Esophagus (tissue), 2 donors: Measurements from ENCODE around the gene GLRX. TPM values are rescaled to one million over a fixed set of nuclear protein-coding genes. Genes with fewer than 3 reads are reported as not detected.
"Not testable (repeated sequence)": the region's sequence is repeated elsewhere in the genome, so short reads cannot be mapped to it uniquely, and the experiment has no call there.

Experiments used
- H3K27ac ChIP-seq, 2 donors: one replicate each; pipeline ENCODE4 v1.5.1; 2013; ENCODE audit warnings: low read depth in 2 of 2, mild to moderate bottlenecking in 2 of 2, inconsistent platforms in 1 of 2, low read length in 1 of 2, moderate library complexity in 1 of 2
- H3K27me3 ChIP-seq, 2 donors: one replicate each; pipeline ENCODE4 v1.6.1; 2013; ENCODE audit warnings: low read length in 2 of 2, control low read depth in 1 of 2, mild to moderate bottlenecking in 1 of 2; ENCODE audit not compliant: insufficient read depth in 2 of 2, control insufficient read depth in 1 of 2
- H3K36me3 ChIP-seq, 2 donors: one replicate each; pipeline ENCODE4 v1.6.1; 2013; ENCODE audit warnings: low read length in 1 of 2; ENCODE audit not compliant: control insufficient read depth in 2 of 2, insufficient read depth in 2 of 2
- H3K4me1 ChIP-seq, 2 donors: one replicate each; pipeline ENCODE4 v1.6.1; 2013; ENCODE audit warnings: low read length in 1 of 2; ENCODE audit not compliant: control insufficient read depth in 2 of 2, insufficient read depth in 2 of 2
- H3K4me3 ChIP-seq, 2 donors: one replicate each; pipeline ENCODE4 v1.5.1; 2013; ENCODE audit warnings: low read length in 2 of 2, mild to moderate bottlenecking in 2 of 2, low read depth in 1 of 2, moderate library complexity in 1 of 2
- H3K9me3 ChIP-seq, 2 donors: one replicate each; pipeline ENCODE4 v1.6.1; 2013; ENCODE audit warnings: mild to moderate bottlenecking in 2 of 2, low read depth in 1 of 2, low read length in 1 of 2, moderate library complexity in 1 of 2; ENCODE audit not compliant: control insufficient read depth in 2 of 2, insufficient read depth in 1 of 2
- WGBS, 2 donors: extraction: QIAGEN DNeasy Blood & Tissue Kit; methylation state at CpG; one replicate each; pipeline ENCODE4 v1.1.7; 2013; 5-methylcytosine and 5-hydroxymethylcytosine counted together
- polyA plus RNA-seq, 2 donors: library from polyadenylated mRNA; stranded (reverse); fragments of 200-250 nt; gene quantifications; one replicate each; pipeline ENCODE4 v1.2.3, GENCODE V29; 2013
- donor health status: healthy with polysubstance abuse.
- donor health status: Bipolar disorder and iron deficiency.

The GLRX gene
- polyA plus RNA-seq, 2 donors, result 5.6 to 11.1 TPM

- H3K27ac ChIP-seq, result peak overlapping the region; percentile 78 to 82
- H3K4me1 ChIP-seq, result peaks cover 2 to 4% of the 10 kb centered on the region in 2 donors
- WGBS, 2 donors, result 1% methylated on average over 19 of the region's 19 CpGs
- no peaks in the 10 kb centered on the region for H3K36me3 ChIP-seq
- no peaks in the 10 kb centered on the region for H3K9me3 ChIP-seq
- no peaks in the 10 kb centered on the region for H3K27me3 ChIP-seq
- peak overlapping the region; percentile 72 to 89 for H3K4me3 ChIP-seq
These were observed 434 bp downstream of the GLRX start for GRCh38 chr5:95822043-95822541.

- peak overlapping the region; percentile 72 to 89 for H3K4me3 ChIP-seq
- H3K27ac ChIP-seq, result peak overlapping the region in 1 of 2 donors; percentile 63
- H3K36me3 ChIP-seq, result no peaks in the 10 kb centered on the region
- H3K9me3 ChIP-seq, result no peaks in the 10 kb centered on the region
- peaks cover 2 to 4% of the 10 kb centered on the region in 2 donors for H3K4me1 ChIP-seq
- no peaks in the 10 kb centered on the region for H3K27me3 ChIP-seq
- 53 to 55% methylated on average over 9 of the region's 9 CpGs for WGBS, 2 donors
These were observed 1.2 kb downstream of the GLRX start for GRCh38 chr5:95821110-95822021.

- no peak overlapping the region for H3K4me3 ChIP-seq
- 71 to 76% methylated on average over 14 of the region's 14 CpGs for WGBS, 2 donors
- H3K36me3 ChIP-seq, result no peaks in the 10 kb centered on the region
- H3K4me1 ChIP-seq, result peaks cover 2 to 4% of the 10 kb centered on the region in 2 donors
- no peaks in the 10 kb centered on the region for H3K9me3 ChIP-seq
- H3K27ac ChIP-seq, result no peak overlapping the region
- no peaks in the 10 kb centered on the region for H3K27me3 ChIP-seq
These were observed 4.1 kb downstream of the GLRX start for GRCh38 chr5:95818181-95819147.

- H3K27me3 ChIP-seq, result no peaks in the 10 kb centered on the region
- no peaks in the 10 kb centered on the region for H3K9me3 ChIP-seq
- peaks cover 0 to 4% of the 10 kb centered on the region in 2 donors for H3K4me1 ChIP-seq
- no peaks in the 10 kb centered on the region for H3K36me3 ChIP-seq
- H3K4me3 ChIP-seq, result no peak overlapping the region
- peak overlapping the region in 1 of 2 donors; percentile 15 for H3K27ac ChIP-seq
- WGBS, 2 donors, result 65 to 75% methylated on average over 12 of the region's 12 CpGs
These were observed 5.1 kb downstream of the GLRX start for GRCh38 chr5:95817430-95817829.

GRCh38 chr5:95816776-95817175, 5.8 kb downstream of the GLRX start:
- WGBS, 2 donors, result 59 to 69% methylated on average over 4 of the region's 4 CpGs
- H3K9me3 ChIP-seq, result no peaks in the 10 kb centered on the region
- H3K4me1 ChIP-seq, result peaks cover 0 to 4% of the 10 kb centered on the region in 2 donors
- H3K27ac ChIP-seq, result no peak overlapping the region
- no peak overlapping the region for H3K4me3 ChIP-seq
- no peaks in the 10 kb centered on the region for H3K27me3 ChIP-seq
- no peaks in the 10 kb centered on the region for H3K36me3 ChIP-seq

- no peaks in the 10 kb centered on the region for H3K9me3 ChIP-seq
- H3K36me3 ChIP-seq, result no peaks in the 10 kb centered on the region
- H3K27ac ChIP-seq, result no peak overlapping the region
- H3K4me3 ChIP-seq, result no peak overlapping the region
- no peaks in the 10 kb centered on the region for H3K27me3 ChIP-seq
- WGBS, 2 donors, result 87 to 91% methylated on average over 8 of the region's 8 CpGs
- peaks cover 0 to 4% of the 10 kb centered on the region in 2 donors for H3K4me1 ChIP-seq
These were observed 6.2 kb downstream of the GLRX start for GRCh38 chr5:95816341-95816740.

GRCh38 chr5:95815155-95815729, 7.3 kb downstream of the GLRX start:
- Histone ChIP-seq H3K27me3 (no peaks in the 10 kb centered on the region), H3K4me1 (peaks cover 0 to 2% of the 10 kb centered on the region in 2 donors), H3K9me3 (no peaks in the 10 kb centered on the region), H3K4me3 (no peak overlapping the region), H3K36me3 (no peaks in the 10 kb centered on the region), H3K27ac (no peak overlapping the region)
- WGBS, 2 donors, result 86 to 92% methylated on average over 4 of the region's 4 CpGs

- H3K4me1 ChIP-seq, H3K36me3 ChIP-seq: not testable (repeated sequence)
- WGBS, 2 donors, result 81 to 90% methylated on average over 8 of the region's 8 CpGs
These were observed 9.5 kb downstream of the GLRX start for GRCh38 chr5:95813035-95813434.

GRCh38 chr5:95812074-95812471, 10.5 kb downstream of the GLRX start:
- Histone ChIP-seq H3K27me3 (no peaks in the 10 kb centered on the region), H3K27ac (no peak overlapping the region), H3K4me3 (no peak overlapping the region), H3K9me3 (no peaks in the 10 kb centered on the region), H3K4me1 (no peaks in the 10 kb centered on the region), H3K36me3 (no peaks in the 10 kb centered on the region)
- WGBS, 2 donors, result 64 to 68% methylated on average over 6 of the region's 6 CpGs

More at GRCh38 chr5:95813035-95813434, 9.5 kb downstream of the GLRX start:
- H3K27me3 ChIP-seq, H3K4me3 ChIP-seq, H3K9me3 ChIP-seq, H3K27ac ChIP-seq: not testable (repeated sequence)
